ENCODE measurements around the gene TNF.

GRCh38 chr6:31614684-31615578 is 39.6 kb downstream of the TNF start, which contains the start of gene AIF1:
- TF ChIP-seq, protein P1, sequence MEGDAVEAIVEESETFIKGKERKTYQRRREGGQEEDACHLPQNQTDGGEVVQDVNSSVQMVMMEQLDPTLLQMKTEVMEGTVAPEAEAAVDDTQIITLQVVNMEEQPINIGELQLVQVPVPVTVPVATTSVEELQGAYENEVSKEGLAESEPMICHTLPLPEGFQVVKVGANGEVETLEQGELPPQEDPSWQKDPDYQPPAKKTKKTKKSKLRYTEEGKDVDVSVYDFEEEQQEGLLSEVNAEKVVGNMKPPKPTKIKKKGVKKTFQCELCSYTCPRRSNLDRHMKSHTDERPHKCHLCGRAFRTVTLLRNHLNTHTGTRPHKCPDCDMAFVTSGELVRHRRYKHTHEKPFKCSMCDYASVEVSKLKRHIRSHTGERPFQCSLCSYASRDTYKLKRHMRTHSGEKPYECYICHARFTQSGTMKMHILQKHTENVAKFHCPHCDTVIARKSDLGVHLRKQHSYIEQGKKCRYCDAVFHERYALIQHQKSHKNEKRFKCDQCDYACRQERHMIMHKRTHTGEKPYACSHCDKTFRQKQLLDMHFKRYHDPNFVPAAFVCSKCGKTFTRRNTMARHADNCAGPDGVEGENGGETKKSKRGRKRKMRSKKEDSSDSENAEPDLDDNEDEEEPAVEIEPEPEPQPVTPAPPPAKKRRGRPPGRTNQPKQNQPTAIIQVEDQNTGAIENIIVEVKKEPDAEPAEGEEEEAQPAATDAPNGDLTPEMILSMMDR (optimal IDR thresholded peaks at IDR 0.05 in 1 of 3, IDR thresholded peaks at IDR 0.05 in 1 of 3, conservative IDR thresholded peaks at IDR 0.05 in 1 of 3; ENCODE audit: extremely low read depth in 1 of 3, insufficient read depth in 2 of 3, low read length in 3 of 3): no peak
- no peak for TF ChIP-seq EZH2 (IDR thresholded peaks at IDR 0.05; ENCODE audit: low read length)
